Chondrocyte (in vitro differentiated cells): ENCODE measurements around the gene KAZN. TPM values are rescaled to one million over a fixed set of nuclear protein-coding genes. Genes with fewer than 3 reads are reported as not detected.
"Not testable (repeated sequence)": the region's sequence is repeated elsewhere in the genome, so short reads cannot be mapped to it uniquely, and the experiment has no call there.

Experiments
- DNase-seq: peaks from one replicate; pipeline ENCODE4 v3.0.0; 2021; ENCODE audit warnings: mixed read lengths, low spot score
- H3K27ac Mint-ChIP-seq: one replicate; pipeline ENCODE4 v1.8.0; 2021; ENCODE audit warnings: mild to moderate bottlenecking, moderate library complexity, mixed read lengths; ENCODE audit not compliant: unreplicated experiment
- H3K27me3 Mint-ChIP-seq: 2 replicates; pipeline ENCODE4 v1.8.0; 2021; ENCODE audit warnings: low read depth, mixed read lengths
- H3K36me3 Mint-ChIP-seq: 2 replicates; pipeline ENCODE4 v1.8.0; 2021; ENCODE audit warnings: low read depth, mixed read lengths
- H3K4me1 Mint-ChIP-seq: 2 replicates; pipeline ENCODE4 v1.8.0; 2021; ENCODE audit warnings: low read depth, mild to moderate bottlenecking, mixed read lengths
- H3K4me3 Mint-ChIP-seq: one replicate; pipeline ENCODE4 v1.8.0; 2021; ENCODE audit warnings: mild to moderate bottlenecking, moderate library complexity, mixed read lengths; ENCODE audit not compliant: unreplicated experiment
- H3K9me3 Mint-ChIP-seq: 2 replicates; pipeline ENCODE4 v1.8.0; 2021; ENCODE audit warnings: low read depth, mixed read lengths
- total RNA-seq: library from RNA; stranded (reverse); gene quantifications from 3 replicates; pipeline ENCODE4 v1.2.1, GENCODE V29; 2021
- TF ChIP-seq, protein P1 (sequence below): fragments of 200-600 bp; sonication (generic); IDR thresholded peaks from 2 replicates; pipeline ENCODE4 v1.5.0; 2021; ENCODE audit warnings: antibody characterized with exemption, mild to moderate bottlenecking, moderate library complexity

KAZN gene
- total RNA-seq, 1 donor from 2014 or later: 29.6 TPM

DNA sequence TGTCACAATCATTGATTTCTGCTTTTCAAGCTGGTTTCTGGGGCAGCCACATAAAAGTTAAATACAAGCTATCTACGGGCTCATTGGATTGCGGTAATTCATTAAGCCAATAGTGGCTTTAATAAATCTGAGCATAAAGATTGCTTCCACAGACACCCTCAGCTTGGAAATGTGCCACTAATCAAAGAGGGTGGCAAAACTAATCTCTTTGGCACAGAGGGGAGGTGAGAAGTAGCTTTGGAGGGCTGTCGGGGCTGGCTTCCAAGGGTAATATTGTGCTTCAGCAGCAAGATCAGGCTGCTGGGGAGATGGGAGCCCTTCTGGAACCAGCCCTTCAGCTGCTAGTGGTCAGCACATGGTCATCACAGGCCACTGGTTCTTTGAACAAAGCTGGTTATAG, 21.2 kb upstream of the KAZN start:
- TF ChIP-seq, protein P1, sequence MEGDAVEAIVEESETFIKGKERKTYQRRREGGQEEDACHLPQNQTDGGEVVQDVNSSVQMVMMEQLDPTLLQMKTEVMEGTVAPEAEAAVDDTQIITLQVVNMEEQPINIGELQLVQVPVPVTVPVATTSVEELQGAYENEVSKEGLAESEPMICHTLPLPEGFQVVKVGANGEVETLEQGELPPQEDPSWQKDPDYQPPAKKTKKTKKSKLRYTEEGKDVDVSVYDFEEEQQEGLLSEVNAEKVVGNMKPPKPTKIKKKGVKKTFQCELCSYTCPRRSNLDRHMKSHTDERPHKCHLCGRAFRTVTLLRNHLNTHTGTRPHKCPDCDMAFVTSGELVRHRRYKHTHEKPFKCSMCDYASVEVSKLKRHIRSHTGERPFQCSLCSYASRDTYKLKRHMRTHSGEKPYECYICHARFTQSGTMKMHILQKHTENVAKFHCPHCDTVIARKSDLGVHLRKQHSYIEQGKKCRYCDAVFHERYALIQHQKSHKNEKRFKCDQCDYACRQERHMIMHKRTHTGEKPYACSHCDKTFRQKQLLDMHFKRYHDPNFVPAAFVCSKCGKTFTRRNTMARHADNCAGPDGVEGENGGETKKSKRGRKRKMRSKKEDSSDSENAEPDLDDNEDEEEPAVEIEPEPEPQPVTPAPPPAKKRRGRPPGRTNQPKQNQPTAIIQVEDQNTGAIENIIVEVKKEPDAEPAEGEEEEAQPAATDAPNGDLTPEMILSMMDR: no peak
- peaks cover 4% of the 10 kb centered on the region for H3K4me1 Mint-ChIP-seq
- peaks cover 2% of the 10 kb centered on the region for H3K27me3 Mint-ChIP-seq
- no peak overlapping the region for H3K4me3 Mint-ChIP-seq
- H3K27ac Mint-ChIP-seq: no peak overlapping the region
- no peak for DNase-seq
- peaks cover 21% of the 10 kb centered on the region for H3K9me3 Mint-ChIP-seq
- H3K36me3 Mint-ChIP-seq: no peaks in the 10 kb centered on the region

DNA sequence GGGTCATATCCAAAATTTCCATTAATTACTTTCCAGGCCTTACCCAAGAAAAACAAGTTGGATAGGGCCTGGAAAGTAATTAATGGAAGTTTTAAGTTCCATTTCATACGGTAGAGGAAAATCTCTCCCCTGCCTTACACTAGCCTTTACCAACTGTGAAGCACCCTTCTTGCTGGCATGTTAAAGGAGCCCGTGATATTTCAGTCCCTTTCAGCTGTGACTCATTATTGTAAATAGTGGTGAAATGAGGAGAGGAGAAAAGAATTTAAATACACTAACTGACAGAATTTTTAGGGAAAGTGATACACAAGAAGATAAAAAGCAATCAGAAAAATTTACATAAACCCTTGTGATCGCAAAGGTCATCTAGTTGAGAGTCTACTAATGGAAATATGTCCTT, 20.3 kb upstream of the KAZN start:
- no peak for DNase-seq
- Mint-ChIP-seq H3K9me3 (peaks cover 24% of the 10 kb centered on the region), H3K4me1 (peaks cover 4% of the 10 kb centered on the region), H3K27ac (no peak overlapping the region), H3K27me3 (peaks cover 4% of the 10 kb centered on the region), H3K4me3 (no peak overlapping the region), H3K36me3 (no peaks in the 10 kb centered on the region)
- TF ChIP-seq, protein P1: no peak

DNA sequence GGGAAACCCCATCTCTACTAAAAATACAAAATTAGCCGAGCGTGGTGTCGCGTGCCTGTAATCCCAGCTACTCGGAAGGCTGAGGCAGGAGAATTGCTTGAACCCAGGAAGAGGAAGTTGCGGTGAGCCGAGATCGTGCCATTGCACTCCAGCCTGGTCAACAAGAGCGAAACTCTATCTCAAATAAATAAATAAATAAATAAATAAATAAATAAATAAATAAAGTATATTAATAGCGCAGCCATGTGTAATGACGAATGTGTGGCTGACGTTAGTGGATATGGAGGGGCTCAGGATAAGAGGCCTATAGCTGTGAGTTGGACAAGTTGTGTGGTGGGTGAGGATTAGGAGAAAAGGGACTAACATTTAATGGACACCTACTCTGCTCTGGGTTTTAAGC, 18.2 kb upstream of the KAZN start:
- not testable (repeated sequence) for H3K27ac Mint-ChIP-seq

DNA sequence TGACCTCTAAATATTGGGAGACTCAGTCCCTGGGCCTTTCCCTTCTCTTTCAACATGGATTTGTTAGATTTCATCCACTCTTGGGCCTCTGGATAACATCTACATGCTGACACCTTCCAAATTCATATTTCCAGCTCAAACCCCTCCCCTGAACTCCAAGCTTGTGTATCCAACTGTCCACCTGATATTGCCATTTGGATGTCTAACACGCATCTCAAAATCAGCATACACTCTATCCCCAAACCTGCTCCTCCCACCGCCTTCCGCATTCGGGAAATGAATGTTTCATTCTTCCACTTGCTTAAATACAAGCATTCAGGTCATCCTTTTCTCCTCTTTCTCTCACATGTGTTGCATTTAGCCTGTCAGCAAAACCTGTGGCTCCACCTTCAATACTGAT, 17.5 kb upstream of the KAZN start:
- no peak for DNase-seq
- Mint-ChIP-seq H3K27me3 (peaks cover 4% of the 10 kb centered on the region), H3K36me3 (no peaks in the 10 kb centered on the region), H3K4me3 (no peak overlapping the region), H3K9me3 (peaks cover 19% of the 10 kb centered on the region), H3K27ac (no peak overlapping the region), H3K4me1 (peaks cover 4% of the 10 kb centered on the region)
- TF ChIP-seq, protein P1: no peak

More for the DNA sequence above, 18.2 kb upstream of the KAZN start:
- peaks cover 20% of the 10 kb centered on the region for H3K9me3 Mint-ChIP-seq
- H3K27me3 Mint-ChIP-seq, H3K36me3 Mint-ChIP-seq, H3K4me3 Mint-ChIP-seq, DNase-seq, H3K4me1 Mint-ChIP-seq: not testable (repeated sequence)

DNA sequence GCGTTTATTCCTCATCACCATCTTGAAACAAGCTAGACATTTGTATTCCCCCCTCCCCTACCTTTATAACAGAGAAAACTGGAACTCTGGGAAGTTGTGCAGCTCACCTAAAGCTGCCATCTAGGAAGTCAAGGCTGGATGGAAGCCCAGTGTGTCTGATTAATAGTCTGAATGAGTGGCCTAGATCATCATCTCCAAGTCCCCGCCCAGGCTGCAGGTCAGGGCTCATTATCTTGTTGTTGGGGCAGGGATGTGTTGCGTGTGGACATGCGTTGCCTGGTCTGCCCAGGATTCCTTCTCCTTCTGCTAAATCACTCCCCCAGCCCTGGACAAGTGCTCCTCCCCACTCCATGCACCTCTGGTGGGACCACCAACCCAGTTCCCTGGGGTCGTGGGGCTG, 14.7 kb upstream of the KAZN start:
- TF ChIP-seq, protein P1: no peak
- no peaks in the 10 kb centered on the region for H3K4me1 Mint-ChIP-seq
- no peak for DNase-seq
- H3K27ac Mint-ChIP-seq: no peak overlapping the region
- H3K4me3 Mint-ChIP-seq: no peak overlapping the region
- H3K36me3 Mint-ChIP-seq: no peaks in the 10 kb centered on the region
- H3K9me3 Mint-ChIP-seq: peaks cover 16% of the 10 kb centered on the region
- H3K27me3 Mint-ChIP-seq: peaks cover 10% of the 10 kb centered on the region

DNA sequence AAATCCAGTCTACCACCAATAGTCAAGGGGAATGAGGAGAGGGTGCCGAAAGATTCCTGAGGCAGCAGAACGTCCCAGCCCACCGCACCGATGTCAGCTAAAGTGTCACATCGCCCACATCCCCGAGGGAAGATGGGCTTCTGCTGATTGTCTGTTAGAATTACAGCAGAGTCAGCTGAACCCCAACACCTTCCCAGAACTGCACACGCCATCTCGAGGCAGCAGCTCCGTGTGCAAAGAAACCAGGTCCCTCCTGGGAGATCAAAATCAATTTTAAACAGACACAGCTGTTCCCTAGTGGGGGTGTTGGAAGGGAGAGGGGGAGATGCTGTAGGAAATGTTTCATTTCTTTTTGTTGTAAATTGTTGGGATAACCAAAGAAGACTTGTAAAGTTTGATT, 12.8 kb upstream of the KAZN start:
- no peak overlapping the region for H3K27ac Mint-ChIP-seq
- TF ChIP-seq, protein P1: no peak
- peaks cover 18% of the 10 kb centered on the region for H3K27me3 Mint-ChIP-seq

More for the DNA sequence above, 12.8 kb upstream of the KAZN start:
- Mint-ChIP-seq H3K9me3 (peaks cover 16% of the 10 kb centered on the region), H3K36me3 (no peaks in the 10 kb centered on the region), H3K4me3 (no peak overlapping the region), H3K4me1 (no peaks in the 10 kb centered on the region)
- no peak for DNase-seq
